ENCODE measurements around the gene NDUFA7. TPM values are rescaled to one million over a fixed set of nuclear protein-coding genes. Genes with fewer than 3 reads are reported as not detected.
A peak's percentile ranks its signal among the peaks of the same experiment; 100 is the strongest.

Gene NDUFA7
- polyA plus RNA-seq, 1 of the 3 experiments (the other 2 are of a cell fraction) = 111 TPM

GRCh38 chr19:8304841-8305621 is 16.1 kb downstream of the NDUFA7 start:
- ChIA-PET CTCF (interaction anchor here (0.5 to 0.7 kb wide), 2 partner anchors 49 to 635 kb away, joined by 3 read pairs; no protein-coding TSS in a partner anchor), POLR2A (no interaction called here)
- H3K9ac ChIP-seq = no peak overlapping the region
- TF ChIP-seq USF1 (IDR thresholded peaks at IDR 0.05; ENCODE audit: borderline replicate concordance, low read depth) (no peak), TAF1 (IDR thresholded peaks at IDR 0.05; ENCODE audit: borderline replicate concordance, low read depth, low read length) (no peak), FOXM1 (IDR thresholded peaks at IDR 0.05; ENCODE audit: low read depth) (no peak), CHD2 (IDR thresholded peaks at IDR 0.05; ENCODE audit: low read length, partially characterized antibody) (no peak), REST (IDR thresholded peaks at IDR 0.05; ENCODE audit: low read depth, low read length) (no peak), FOSL2 (IDR thresholded peaks at IDR 0.05; ENCODE audit: borderline replicate concordance, low read depth) (no peak), GATA2 (CRISPR knock-in tag; IDR thresholded peaks at IDR 0.05) (no peak), POLR2AphosphoS5 (IDR thresholded peaks at IDR 0.05; ENCODE audit: low read depth, low read length) (no peak), SIN3A (IDR thresholded peaks at IDR 0.05; ENCODE audit: borderline replicate concordance, low read depth, low read length) (no peak), MXI1 (IDR thresholded peaks at IDR 0.05; ENCODE audit: low read depth, low read length) (no peak)
- no peaks in the 10 kb centered on the region for H3K9me2 ChIP-seq
- DNase-seq = peak; percentile 80
- no peak overlapping the region for H2AFZ ChIP-seq (ENCODE audit: low read depth)
- no peak overlapping the region for H3K27ac ChIP-seq (ENCODE audit: low read depth in 2 of 2, low read length in 1 of 2)
- peaks cover 0 to 6% of the 10 kb centered on the region in 2 experiments for H3K36me3 ChIP-seq (replicated peaks in 1 of 2; ENCODE audit: control insufficient read depth in 1 of 2, insufficient read depth in 2 of 2, low read length in 1 of 2)
- H4K20me1 ChIP-seq (ENCODE audit: insufficient read depth) = no peaks in the 10 kb centered on the region
- 94% methylated on average over 26 of the region's 33 CpGs for WGBS (ENCODE audit: low lambda C conversion rate)
- no peaks in the 10 kb centered on the region for H3K27me3 ChIP-seq (ENCODE audit: insufficient read depth)
- H3K4me2 ChIP-seq = no peak overlapping the region
- H3K4me1 ChIP-seq (ENCODE audit: control insufficient read depth in 1 of 2, insufficient read depth in 2 of 2, low read depth in 1 of 2, low read length in 1 of 2) = peaks cover 4 to 12% of the 10 kb centered on the region in 2 experiments; a peak in 2 of 4 replicates
- peaks cover 10% of the 10 kb centered on the region; the same call in 1 of the 2 replicates for H3K79me2 ChIP-seq (ENCODE audit: insufficient read depth)
- no peak overlapping the region for H3K4me3 ChIP-seq (ENCODE audit: low read depth in 2 of 2, low read length in 1 of 2)
- peaks cover 10% of the 10 kb centered on the region for H3F3A ChIP-seq (replicated peaks; ENCODE audit: insufficient read depth)
- no peaks in the 10 kb centered on the region for H3K9me3 ChIP-seq

- CTCF ChIA-PET = interaction anchor here (1.3 to 1.6 kb wide), 3 partner anchors 33 to 297 kb away, joined by 3 to 8 read pairs (median 3); partner anchors contain the start of gene ELAVL1
- Histone ChIP-seq H3K27me3 (ENCODE audit: insufficient read depth) (no peaks in the 10 kb centered on the region), H2AFZ (ENCODE audit: low read depth) (no peak overlapping the region), H4K20me1 (ENCODE audit: insufficient read depth) (no peaks in the 10 kb centered on the region), H3K4me1 (ENCODE audit: control insufficient read depth in 1 of 2, insufficient read depth in 2 of 2, low read depth in 1 of 2, low read length in 1 of 2) (peaks cover 4 to 8% of the 10 kb centered on the region in 2 experiments; a peak in 2 of 4 replicates), H3K4me3 (ENCODE audit: low read depth in 2 of 2, low read length in 1 of 2) (no peak overlapping the region), H3K9me3 (no peaks in the 10 kb centered on the region), H3K36me3 (replicated peaks in 1 of 2; ENCODE audit: control insufficient read depth in 1 of 2, insufficient read depth in 2 of 2, low read length in 1 of 2) (peaks cover 0 to 6% of the 10 kb centered on the region in 2 experiments), H3F3A (replicated peaks; ENCODE audit: insufficient read depth) (peaks cover 4% of the 10 kb centered on the region), H3K79me2 (ENCODE audit: insufficient read depth) (peaks cover 9% of the 10 kb centered on the region; the same call in 1 of the 2 replicates), H3K4me2 (no peak overlapping the region), H3K9ac (no peak overlapping the region), H3K9me2 (no peaks in the 10 kb centered on the region), H3K27ac (ENCODE audit: low read depth in 2 of 2, low read length in 1 of 2) (no peak overlapping the region)
- no peak for TF ChIP-seq MAX (IDR thresholded peaks at IDR 0.05; ENCODE audit: low read depth)
- TF ChIP-seq EP300 (IDR thresholded peaks at IDR 0.05; ENCODE audit: borderline replicate concordance in 1 of 2, low read depth in 1 of 2, low read length in 1 of 2) = no peak
- no peak for TF ChIP-seq GATA2 (CRISPR knock-in tag; IDR thresholded peaks at IDR 0.05)
- no peak for TF ChIP-seq TEAD4 (IDR thresholded peaks at IDR 0.05; ENCODE audit: borderline replicate concordance, insufficient read depth)
- TF ChIP-seq ZBTB33 (IDR thresholded peaks at IDR 0.05; ENCODE audit: borderline replicate concordance, low read depth) = no peak
- TF ChIP-seq POLR2AphosphoS5 (IDR thresholded peaks at IDR 0.05; ENCODE audit: low read depth, low read length) = no peak
- no peak for TF ChIP-seq TAF1 (IDR thresholded peaks at IDR 0.05; ENCODE audit: borderline replicate concordance, low read depth, low read length)
- TF ChIP-seq FOSL2 (IDR thresholded peaks at IDR 0.05; ENCODE audit: borderline replicate concordance, low read depth) = no peak
- TF ChIP-seq CHD2 (IDR thresholded peaks at IDR 0.05; ENCODE audit: low read length, partially characterized antibody) = no peak
- TF ChIP-seq TCF12 (IDR thresholded peaks at IDR 0.05) = no peak
- no peak for TF ChIP-seq JUND (IDR thresholded peaks at IDR 0.05)
- 76% methylated on average over 2 of the region's 7 CpGs for WGBS (ENCODE audit: low lambda C conversion rate)
- DNase-seq = no peak
- POLR2A ChIA-PET = no interaction called here
Observed at GRCh38 chr19:8302734-8303133, 18.4 kb downstream of the NDUFA7 start.
